Astrocyte of the spinal cord (primary cell): ENCODE data around the gene DCPS.
"Not testable (repeated sequence)": the region's sequence is repeated elsewhere in the genome, so short reads cannot be mapped to it uniquely, and the experiment has no call there.

Experiments used
- DNase-seq: peaks from one replicate; pipeline ENCODE4 v3.0.0; 2011; ENCODE audit warnings: low read depth, low spot score
- H3K4me3 ChIP-seq: 2 replicates; pipeline ENCODE4 v1.5.1; 2011; ENCODE audit warnings: low read depth, mild to moderate bottlenecking, low read length, moderate library complexity
- in situ Hi-C: cut with HindIII; loops from 2 replicates; pipeline ENCODE4 v1.10.0; 2017; ENCODE audit warnings: low sequenced_read_pairs
- TF ChIP-seq, protein P1 (sequence below): IDR thresholded peaks from 2 replicates; pipeline ENCODE4 v1.5.1; 2012; ENCODE audit warnings: low read depth, mild to moderate bottlenecking, low read length, inconsistent platforms

DCPS gene

DNA sequence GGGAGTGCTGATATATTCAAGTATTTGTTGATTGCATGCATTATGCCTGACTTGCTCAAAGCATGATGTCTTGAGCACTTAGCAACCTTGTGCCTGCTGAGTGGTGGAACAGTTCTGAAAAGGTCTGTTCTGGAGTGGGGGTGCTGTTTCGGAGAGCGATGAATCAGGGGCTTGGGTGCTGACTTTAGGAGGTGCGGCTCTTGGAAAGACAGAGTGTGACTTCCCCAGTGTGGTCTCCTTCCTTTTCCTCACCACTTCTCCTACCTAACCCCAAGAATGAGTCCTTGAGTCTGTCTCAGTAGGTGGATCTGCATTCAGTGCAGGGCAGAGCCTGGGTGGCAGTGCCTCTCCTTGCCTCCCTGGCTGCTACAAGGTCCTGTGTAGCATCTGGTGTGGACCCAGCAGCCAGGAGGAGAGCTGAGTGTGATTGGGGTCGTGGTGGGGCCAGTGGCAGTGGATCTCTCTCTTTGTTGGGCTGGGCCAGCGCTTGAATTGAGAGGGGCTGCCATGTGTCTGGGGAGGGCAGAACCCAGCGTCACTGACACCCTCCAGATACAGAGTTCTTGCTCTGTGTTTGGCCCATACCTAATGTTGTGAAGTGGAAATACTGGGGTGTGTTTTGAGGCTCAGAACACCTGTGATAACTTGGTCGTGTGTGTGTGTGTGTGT lies 87.6 kb downstream of the DCPS start:
- no peak for DNase-seq
- H3K4me3 ChIP-seq = no peak overlapping the region
- TF ChIP-seq, protein P1, sequence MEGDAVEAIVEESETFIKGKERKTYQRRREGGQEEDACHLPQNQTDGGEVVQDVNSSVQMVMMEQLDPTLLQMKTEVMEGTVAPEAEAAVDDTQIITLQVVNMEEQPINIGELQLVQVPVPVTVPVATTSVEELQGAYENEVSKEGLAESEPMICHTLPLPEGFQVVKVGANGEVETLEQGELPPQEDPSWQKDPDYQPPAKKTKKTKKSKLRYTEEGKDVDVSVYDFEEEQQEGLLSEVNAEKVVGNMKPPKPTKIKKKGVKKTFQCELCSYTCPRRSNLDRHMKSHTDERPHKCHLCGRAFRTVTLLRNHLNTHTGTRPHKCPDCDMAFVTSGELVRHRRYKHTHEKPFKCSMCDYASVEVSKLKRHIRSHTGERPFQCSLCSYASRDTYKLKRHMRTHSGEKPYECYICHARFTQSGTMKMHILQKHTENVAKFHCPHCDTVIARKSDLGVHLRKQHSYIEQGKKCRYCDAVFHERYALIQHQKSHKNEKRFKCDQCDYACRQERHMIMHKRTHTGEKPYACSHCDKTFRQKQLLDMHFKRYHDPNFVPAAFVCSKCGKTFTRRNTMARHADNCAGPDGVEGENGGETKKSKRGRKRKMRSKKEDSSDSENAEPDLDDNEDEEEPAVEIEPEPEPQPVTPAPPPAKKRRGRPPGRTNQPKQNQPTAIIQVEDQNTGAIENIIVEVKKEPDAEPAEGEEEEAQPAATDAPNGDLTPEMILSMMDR = no peak
- in situ Hi-C loops = no loop called here

DNA sequence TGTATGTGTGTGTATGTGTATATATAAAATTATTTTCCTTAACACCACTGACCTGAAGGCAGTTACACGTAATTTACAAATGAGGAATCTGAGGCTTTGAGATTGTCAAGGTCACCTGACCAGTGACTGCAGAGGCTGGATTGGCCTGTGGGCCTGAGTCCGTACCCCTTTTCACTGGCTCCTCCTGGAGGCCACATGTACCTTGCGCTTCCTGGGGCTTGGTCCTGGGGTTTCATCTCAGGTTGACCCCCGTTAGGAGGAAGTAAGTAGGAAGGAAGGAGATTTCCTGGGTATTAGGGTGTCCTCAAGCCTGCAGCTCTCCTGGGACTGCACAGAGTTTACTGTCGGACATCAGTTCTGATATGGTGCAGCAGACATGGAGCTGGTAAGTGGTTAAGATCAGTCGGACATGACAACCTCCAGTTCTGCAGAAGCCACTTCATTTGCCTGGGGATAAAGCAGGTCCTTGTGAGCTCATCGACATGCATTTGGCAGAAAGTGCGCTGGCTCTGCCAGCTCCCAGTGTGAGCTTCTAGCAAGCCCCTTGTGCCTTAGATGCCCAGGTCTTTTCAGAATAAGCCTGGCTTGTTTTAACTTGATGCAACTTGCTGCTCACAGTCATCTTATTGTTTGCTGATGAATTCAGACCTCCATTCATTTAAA lies 88.2 kb downstream of the DCPS start:
- DNase-seq = no peak
- in situ Hi-C loops = no loop called here
- H3K4me3 ChIP-seq = no peak overlapping the region
- TF ChIP-seq, protein P1 = peak; percentile 10

DNA sequence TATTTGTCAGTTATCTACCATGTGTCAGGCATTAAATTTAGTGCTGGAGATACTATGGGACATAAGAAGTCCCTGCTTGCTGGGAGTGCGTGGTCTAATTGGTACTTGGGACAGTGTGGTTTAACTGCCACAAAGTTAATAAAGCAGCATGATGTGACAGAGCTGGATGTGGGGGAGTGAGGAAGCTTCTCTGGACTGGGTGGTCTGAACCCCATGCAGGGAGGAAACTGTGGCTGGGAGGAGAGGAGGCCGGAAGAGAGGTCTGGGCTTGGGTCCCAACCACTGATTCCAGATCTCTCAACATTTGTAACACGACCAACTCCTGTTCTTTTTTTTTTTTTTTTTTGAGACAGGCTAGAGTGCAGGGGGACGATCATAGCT lies 88.8 kb downstream of the DCPS start:
- TF ChIP-seq, protein P1 = no peak
- in situ Hi-C loops = no loop called here
- no peak for DNase-seq
- H3K4me3 ChIP-seq = no peak overlapping the region

DNA sequence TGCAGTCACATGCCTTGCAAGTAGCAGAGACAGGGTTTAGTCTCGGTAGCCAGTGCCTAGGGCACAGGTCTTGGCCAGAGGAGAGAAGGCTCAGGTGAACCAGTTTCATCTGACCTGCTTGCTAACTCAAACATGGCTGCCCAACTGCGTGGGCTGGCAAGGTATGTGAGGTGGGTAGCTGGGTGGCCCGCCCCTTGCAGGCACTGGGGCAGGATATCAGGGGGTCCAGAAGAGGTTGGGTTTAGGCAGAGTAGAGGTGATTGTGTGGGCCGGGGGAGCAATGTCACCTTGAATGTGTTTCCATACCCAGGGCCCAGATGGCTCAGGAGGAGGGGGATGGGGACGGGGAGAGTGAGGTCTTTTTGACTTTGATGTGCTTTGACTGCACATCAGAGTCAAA lies 89.3 kb downstream of the DCPS start:
- TF ChIP-seq, protein P1 = no peak
- no peak for DNase-seq
- no peak overlapping the region for H3K4me3 ChIP-seq
- in situ Hi-C loops = no loop called here

- TF ChIP-seq, protein P1 = no peak
- DNase-seq = no peak
- in situ Hi-C loops = no loop called here
- H3K4me3 ChIP-seq = no peak overlapping the region
Measured at GRCh38 chr11:126394036-126394435, 90.2 kb downstream of the DCPS start.

- not testable (repeated sequence) for H3K4me3 ChIP-seq
Measured at GRCh38 chr11:126394634-126395072, 90.8 kb downstream of the DCPS start.

More at GRCh38 chr11:126394634-126395072, 90.8 kb downstream of the DCPS start:
- DNase-seq, in situ Hi-C loops: not testable (repeated sequence)
